SH-SY5Y (cell line): ENCODE measurements around the gene SLC22A7.

ENCODE experiments used
- GATA2 ChIP-seq: IDR thresholded peaks from 2 replicates; pipeline ENCODE4 v1.6.1; 2011; ENCODE audit warnings: mild to moderate bottlenecking, low read depth, low read length
- GATA3 ChIP-seq: IDR thresholded peaks from 2 replicates; pipeline ENCODE4 v1.6.1; 2011; ENCODE audit warnings: low read depth, mild to moderate bottlenecking, low read length, moderate library complexity

SLC22A7 gene

GRCh38 chr6:43273707-43274106 is 24.4 kb upstream of the SLC22A7 start:
- TF ChIP-seq GATA3 = no peak
- no peak for TF ChIP-seq GATA2

DNA sequence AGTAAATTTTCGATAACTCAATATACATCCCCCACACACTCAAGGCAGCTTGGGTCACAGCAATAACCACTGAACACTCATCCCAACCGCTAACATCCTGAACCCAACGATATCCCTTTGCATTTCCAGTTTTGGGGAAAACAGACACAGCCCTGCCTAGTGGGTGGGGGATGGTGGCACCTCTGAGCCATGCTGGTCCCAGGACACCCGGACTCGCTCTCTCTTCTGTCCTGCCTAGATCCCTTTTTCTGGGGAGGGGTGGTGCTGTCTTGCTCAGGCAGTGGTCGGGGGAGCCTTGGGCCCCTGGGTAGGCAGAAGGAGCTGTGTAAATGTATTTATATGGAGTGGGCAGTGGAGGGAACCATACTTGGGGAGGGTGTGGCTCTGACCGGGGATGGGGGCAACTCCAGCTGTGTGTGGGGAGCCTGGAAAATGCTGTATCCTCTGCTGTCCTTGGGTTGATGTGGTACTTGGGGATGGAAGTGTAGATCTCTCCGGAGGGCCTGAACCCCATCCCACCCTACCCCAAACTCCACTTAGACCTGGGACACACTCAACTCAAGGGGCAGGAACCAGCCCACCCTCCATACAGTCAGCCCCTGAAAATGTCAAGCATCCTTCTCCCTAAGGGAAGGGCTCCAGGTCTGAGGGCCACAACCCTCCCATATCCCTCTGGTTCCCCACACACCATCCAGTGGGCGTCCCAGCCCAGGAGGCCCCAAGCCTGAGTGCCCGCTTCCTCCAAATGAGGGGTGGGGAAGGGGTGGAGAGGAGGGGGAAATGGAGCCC is 23.7 kb upstream of the SLC22A7 start:
- no peak for TF ChIP-seq GATA2
- TF ChIP-seq GATA3 = no peak

- no peak for TF ChIP-seq GATA2
- no peak for TF ChIP-seq GATA3
Observed at GRCh38 chr6:43274916-43275597, 23.0 kb upstream of the SLC22A7 start.

GRCh38 chr6:43275801-43276576 is 22.1 kb upstream of the SLC22A7 start:
- TF ChIP-seq GATA2 (no peak), GATA3 (no peak)

DNA sequence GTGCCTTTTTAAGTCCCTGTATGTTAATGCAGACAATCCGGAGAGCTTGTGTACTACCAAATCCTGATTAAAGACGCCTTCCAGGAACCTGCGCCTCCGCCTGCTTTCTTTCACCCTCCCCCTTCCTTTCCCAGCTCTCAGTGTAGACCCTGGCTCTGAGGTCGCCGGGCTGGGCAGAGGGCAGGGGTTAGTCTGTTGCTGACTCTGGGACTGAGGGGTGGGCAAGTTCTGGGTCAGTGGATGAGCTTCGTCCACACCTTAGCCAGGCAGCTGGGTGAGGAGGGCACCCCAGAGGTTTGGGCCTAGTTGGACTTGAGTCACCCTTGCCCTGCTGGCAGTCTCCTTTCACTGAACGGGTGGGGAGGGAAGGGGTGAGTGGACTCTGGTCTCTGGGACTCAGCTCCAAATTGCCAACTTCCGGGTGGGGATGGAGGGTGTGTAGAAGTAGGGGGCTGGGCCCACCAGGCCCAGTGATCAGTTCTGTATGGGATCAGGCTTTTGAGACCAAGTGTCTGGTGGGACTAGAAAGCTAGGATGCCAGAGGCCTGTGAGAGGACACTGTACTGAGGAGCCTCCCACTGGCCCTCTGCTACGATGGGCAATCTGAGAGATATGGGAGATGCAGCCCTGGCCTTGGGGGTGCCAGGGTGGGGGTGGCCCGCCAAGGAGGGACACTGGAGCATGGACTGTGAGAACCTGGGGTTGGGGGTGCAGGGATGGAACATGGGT is 21.3 kb upstream of the SLC22A7 start:
- TF ChIP-seq GATA2 (no peak), GATA3 (no peak)

DNA sequence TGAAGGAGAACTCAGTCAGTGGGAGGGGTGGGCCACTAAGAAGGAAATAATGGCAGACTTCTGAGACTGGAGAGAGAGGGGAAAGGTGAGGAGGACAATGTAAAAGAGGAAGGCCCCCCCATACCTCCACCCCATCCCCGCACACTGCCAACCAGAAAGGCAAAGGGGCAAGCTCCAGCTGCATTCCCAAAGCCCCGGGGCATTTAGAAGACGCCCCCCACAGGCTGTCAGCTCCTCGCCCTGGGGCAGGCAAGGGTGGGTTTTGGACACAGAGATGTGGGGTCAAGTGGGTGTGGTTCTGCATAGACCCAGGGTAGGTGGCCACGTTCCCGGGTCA is 20.8 kb upstream of the SLC22A7 start:
- TF ChIP-seq GATA3 (no peak), GATA2 (no peak)

GRCh38 chr6:43277643-43278523 is 20.2 kb upstream of the SLC22A7 start:
- no peak for TF ChIP-seq GATA2
- no peak for TF ChIP-seq GATA3

- no peak for TF ChIP-seq GATA3
- TF ChIP-seq GATA2 = no peak
Observed at GRCh38 chr6:43278524-43279078, 19.5 kb upstream of the SLC22A7 start.

DNA sequence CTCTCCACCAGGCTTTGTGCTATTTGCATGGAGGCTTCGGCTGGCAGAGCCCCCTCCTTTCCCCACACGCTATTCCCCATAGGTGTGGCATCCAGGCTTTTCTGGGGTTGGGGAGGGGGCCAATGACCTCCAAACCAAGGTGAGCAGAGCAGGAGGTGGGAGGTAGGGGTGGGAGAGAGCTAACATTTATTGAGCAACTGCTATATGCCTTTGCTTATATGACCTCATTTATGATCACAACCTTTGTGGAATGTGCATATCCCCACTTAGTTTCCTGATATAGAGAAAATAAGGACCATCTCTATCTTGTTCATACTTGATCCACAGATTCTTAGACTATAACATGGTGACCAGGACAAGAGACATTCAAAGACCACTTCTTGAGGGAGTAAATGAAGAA is 17.8 kb upstream of the SLC22A7 start:
- TF ChIP-seq GATA3 (no peak), GATA2 (no peak)

- TF ChIP-seq GATA2 (no peak), GATA3 (no peak)
Observed at GRCh38 chr6:43282060-43282459, 16.0 kb upstream of the SLC22A7 start.

DNA sequence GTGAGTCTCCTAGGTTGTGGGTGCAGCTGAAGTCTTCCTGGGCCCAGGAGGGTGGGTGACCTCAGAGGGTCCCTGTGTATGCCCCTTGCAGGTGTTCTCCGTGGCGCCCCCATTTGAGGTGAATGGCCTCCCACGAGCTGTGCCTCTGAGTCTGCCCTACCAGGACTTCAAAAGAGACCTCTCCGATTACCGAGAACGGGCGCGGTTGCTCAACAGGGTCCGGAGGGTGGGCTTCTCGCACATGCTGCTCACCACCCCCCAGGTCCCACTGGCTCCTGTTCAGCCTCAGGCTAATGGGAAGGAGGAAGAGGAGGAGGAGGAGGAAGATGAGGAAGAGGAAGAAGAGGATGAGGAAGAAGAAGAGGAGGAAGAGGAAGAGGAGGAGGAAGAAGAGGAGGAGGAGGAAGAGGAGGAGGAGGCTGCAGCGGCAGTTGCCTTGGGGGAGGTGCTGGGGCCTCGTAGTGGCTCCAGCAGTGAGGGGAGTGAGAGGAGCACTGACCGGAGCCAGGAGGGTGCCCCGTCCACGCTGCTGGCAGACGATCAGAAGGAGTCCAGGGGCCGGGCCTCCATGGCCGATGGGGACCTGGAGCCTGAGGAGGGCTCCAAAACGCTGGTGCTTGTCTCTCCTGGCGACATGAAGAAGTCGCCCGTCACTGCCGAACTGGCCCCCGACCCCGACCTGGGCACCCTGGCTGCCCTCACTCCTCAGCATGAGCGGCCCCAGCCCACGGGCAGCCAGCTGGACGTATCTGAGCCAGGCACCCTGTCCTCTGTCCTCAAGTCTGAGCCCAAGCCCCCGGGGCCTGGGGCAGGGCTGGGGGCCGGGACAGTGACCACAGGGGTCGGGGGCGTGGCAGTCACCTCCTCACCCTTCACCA is 15.2 kb upstream of the SLC22A7 start:
- TF ChIP-seq GATA2 (no peak), GATA3 (no peak)

- TF ChIP-seq GATA2 (no peak), GATA3 (no peak)
Observed at GRCh38 chr6:43283514-43283901, 14.6 kb upstream of the SLC22A7 start.
